PC-3 (cell line): Measurements from ENCODE around the gene HAUS2. TPM values are rescaled to one million over a fixed set of nuclear protein-coding genes. Genes with fewer than 3 reads are reported as not detected.

Experiments used
- ATAC-seq: fragments of 200-7000 bp; cut with Tn5 transposase; 2 replicates; pipeline ENCODE4 v1.9.1; 2020; ENCODE audit warnings: mild to moderate bottlenecking, moderate library complexity
- BruUV-seq: library from RNA; stranded (reverse); fragments of 400-500 nt; replicated peaks from 2 replicates; lab custom pipeline; 2021; lab: Mats Ljungman, UMichigan
- CTCF ChIA-PET: fragments of 300-600 bp; sonication (Branson Sonifier 250); formaldehyde crosslinking; loops from one replicate; lab custom pipeline; 2022; ENCODE audit warnings: antibody characterized with exemption; lab: Charles Lee
- POLR2A ChIA-PET: fragments of 300-600 bp; sonication (Branson Sonifier 250); formaldehyde crosslinking; loops from one replicate; lab custom pipeline; 2022; ENCODE audit warnings: antibody characterized with exemption; ENCODE audit not compliant: unreplicated experiment; lab: Charles Lee
- DNase-seq: peaks from one replicate; pipeline ENCODE4 v3.0.0-alpha.2; 2015
- H2AFZ ChIP-seq: fragments of 300-600 bp; sonication (generic); 2 replicates; pipeline ENCODE4 v1.6.0; 2016; ENCODE audit warnings: antibody characterized with exemption, low read length
- H3F3A ChIP-seq: fragments of 300-600 bp; sonication (generic); one replicate; pipeline ENCODE4 v1.6.0; 2017; ENCODE audit warnings: antibody characterized with exemption, low read length, control low read depth, mild to moderate bottlenecking; ENCODE audit not compliant: unreplicated experiment
- H3K27ac ChIP-seq: fragments of 300-600 bp; sonication (generic); 2 replicates; pipeline ENCODE4 v1.5.1; 2016; ENCODE audit warnings: mild to moderate bottlenecking, low read length
- H3K27me3 ChIP-seq: fragments of 300-600 bp; sonication (generic); 2 replicates; pipeline ENCODE4 v1.6.1; 2016; ENCODE audit warnings: low read length, mixed read lengths
- H3K36me3 ChIP-seq: fragments of 300-600 bp; sonication (generic); 2 replicates; pipeline ENCODE4 v1.6.1; 2016; ENCODE audit warnings: low read depth, mixed run types, low read length, mixed read lengths
- H3K4me1 ChIP-seq: fragments of 300-600 bp; sonication (generic); 2 replicates; pipeline ENCODE4 v1.5.1; 2016; ENCODE audit warnings: low read length; ENCODE audit not compliant: insufficient read depth
- H3K4me2 ChIP-seq: fragments of 300-600 bp; sonication (generic); 2 replicates; pipeline ENCODE4 v1.6.0; 2016; ENCODE audit warnings: low read length
- H3K4me3 ChIP-seq: fragments of 300-600 bp; sonication (generic); 2 replicates; pipeline ENCODE4 v1.5.1; 2016; ENCODE audit warnings: mild to moderate bottlenecking, low read length, mixed read lengths
- H3K79me2 ChIP-seq: fragments of 300-600 bp; sonication (generic); 2 replicates; pipeline ENCODE4 v1.6.1; 2017; ENCODE audit warnings: low read length, mixed read lengths
- H3K9ac ChIP-seq: fragments of 300-600 bp; sonication (generic); 2 replicates; pipeline ENCODE4 v1.6.0; 2016; ENCODE audit warnings: mild to moderate bottlenecking, low read length
- H3K9me2 ChIP-seq: fragments of 300-600 bp; sonication (generic); replicated peaks from 2 replicates; pipeline ENCODE4 v1.6.1; 2016; ENCODE audit warnings: mixed run types, low read length, mixed read lengths
- H3K9me3 ChIP-seq: fragments of 300-600 bp; sonication (generic); 2 replicates; pipeline ENCODE4 v1.6.1; 2016; ENCODE audit warnings: low read length, mixed read lengths
- H4K20me1 ChIP-seq: fragments of 300-600 bp; sonication (generic); 2 replicates; pipeline ENCODE4 v1.6.1; 2016; ENCODE audit warnings: low read length, mixed read lengths
- CTCF ChIP-seq: fragments of 300-600 bp; sonication (generic); conservative IDR thresholded peaks from 2 replicates; pipeline ENCODE4 v1.5.1; 2017; ENCODE audit warnings: antibody characterized with exemption, low read depth, mild to moderate bottlenecking, low read length
- EZH2 ChIP-seq: fragments of 300-600 bp; sonication (generic); IDR thresholded peaks from one replicate; pipeline ENCODE4 v1.6.1; 2017; ENCODE audit warnings: antibody characterized with exemption, mild to moderate bottlenecking, low read length; ENCODE audit not compliant: unreplicated experiment
- EZH2phosphoT487 ChIP-seq: fragments of 300-600 bp; sonication (generic); IDR thresholded peaks from 2 replicates; pipeline ENCODE4 v1.6.1; 2018; ENCODE audit warnings: mild to moderate bottlenecking, antibody characterized with exemption, low read length, borderline replicate concordance
- intact Hi-C: fragments of 100-400 bp; cut with micrococcal nuclease; formaldehyde crosslinking; loops from 2 replicates; pipeline ENCODE4 v1.9.0; 2023
- total RNA-seq: library from RNA; depleted of rRNA; stranded (reverse); fragments of >200 nt; gene quantifications from 2 replicates; pipeline ENCODE4 v1.2.3, GENCODE V29; 2014

HAUS2 gene
- total RNA-seq, 1 experiment from 2014 or later: 44.1 TPM

- Histone ChIP-seq H3K27ac (no peak overlapping the region), H3K36me3 (no peaks in the 10 kb centered on the region), H3K9me3 (no peaks in the 10 kb centered on the region), H3K4me1 (0 out of 2 replicates have a peak, but pooled peaks cover 3% of the 10 kb centered on the region), H4K20me1 (no peaks in the 10 kb centered on the region), H3K9me2 (no peaks in the 10 kb centered on the region), H3K9ac (no peak overlapping the region), H3F3A (no peaks in the 10 kb centered on the region), H3K79me2 (no peaks in the 10 kb centered on the region), H2AFZ (no peak overlapping the region), H3K4me2 (no peak overlapping the region), H3K27me3 (no peaks in the 10 kb centered on the region), H3K4me3 (no peak overlapping the region)
- DNase-seq: no peak
- ATAC-seq: no peak
- POLR2A ChIA-PET: no interaction called here
- intact Hi-C loops: no loop called here
- CTCF ChIA-PET: no interaction called here
- no TSS peak for BruUV-seq
- no peak for TF ChIP-seq EZH2phosphoT487
- no peak for TF ChIP-seq EZH2
- TF ChIP-seq CTCF: no peak
These were observed 55.3 kb downstream of the HAUS2 start for GRCh38 chr15:42603978-42604377.

GRCh38 chr15:42604894-42605744 is 56.5 kb downstream of the HAUS2 start:
- Histone ChIP-seq H3K4me2 (no peak overlapping the region), H3K9ac (no peak overlapping the region), H4K20me1 (no peaks in the 10 kb centered on the region), H3K79me2 (no peaks in the 10 kb centered on the region), H3K27me3 (no peaks in the 10 kb centered on the region), H3K4me1 (0 out of 2 replicates have a peak, but pooled peaks cover 3% of the 10 kb centered on the region), H3K36me3 (no peaks in the 10 kb centered on the region), H3K4me3 (no peak overlapping the region), H3K27ac (no peak overlapping the region), H3F3A (no peaks in the 10 kb centered on the region), H3K9me3 (no peaks in the 10 kb centered on the region), H3K9me2 (no peaks in the 10 kb centered on the region), H2AFZ (no peak overlapping the region)
- DNase-seq: no peak
- intact Hi-C loops: no loop called here
- TF ChIP-seq EZH2phosphoT487 (no peak), CTCF (no peak), EZH2 (no peak)
- BruUV-seq: no TSS peak
- ATAC-seq: no peak
- POLR2A ChIA-PET: no interaction called here
- CTCF ChIA-PET: no interaction called here

DNA sequence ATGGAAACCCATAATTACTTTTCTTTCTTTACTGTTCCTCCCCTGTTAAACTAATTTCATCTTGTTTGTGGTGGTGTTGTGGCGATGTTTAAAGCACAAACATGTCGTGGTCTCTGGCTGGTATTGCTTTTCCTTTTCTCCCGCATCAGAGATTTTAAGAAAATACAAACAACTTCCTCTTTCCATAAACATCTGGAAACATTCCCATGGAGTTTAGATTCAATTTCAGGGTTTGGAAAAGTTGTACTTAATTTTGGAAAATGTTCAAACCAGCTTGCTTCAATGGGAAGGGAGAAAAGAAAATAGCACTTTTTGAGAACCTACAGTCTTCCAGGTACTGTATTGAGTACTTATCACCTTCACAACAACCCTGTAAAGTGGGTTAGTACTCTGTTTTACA is 57.2 kb downstream of the HAUS2 start:
- Histone ChIP-seq H3K9me3 (no peaks in the 10 kb centered on the region), H3K27me3 (no peaks in the 10 kb centered on the region), H3K36me3 (no peaks in the 10 kb centered on the region), H3K4me2 (no peak overlapping the region), H3K27ac (no peak overlapping the region), H3K9ac (no peak overlapping the region), H3K79me2 (no peaks in the 10 kb centered on the region), H3K9me2 (no peaks in the 10 kb centered on the region), H3K4me1 (0 out of 2 replicates have a peak, but pooled peaks cover 3% of the 10 kb centered on the region), H2AFZ (no peak overlapping the region), H4K20me1 (no peaks in the 10 kb centered on the region), H3F3A (no peaks in the 10 kb centered on the region), H3K4me3 (no peak overlapping the region)
- DNase-seq (no peak), ATAC-seq (no peak)
- TF ChIP-seq EZH2phosphoT487 (no peak), EZH2 (no peak), CTCF (no peak)
- BruUV-seq: no TSS peak
- ChIA-PET CTCF (no interaction called here), POLR2A (no interaction called here)
- intact Hi-C loops: no loop called here
